NCI-H1694 (cell line): ENCODE data around the gene PGP.

Experiments
- DNase-seq: peaks from one replicate; lab custom pipeline; 2025; lab: John Stamatoyannopoulos, UW

The PGP gene

GRCh38 chr16:2163211-2163881, 51.3 kb downstream of the PGP start:
- DNase-seq, result no peak

- no peak for DNase-seq
Observed at GRCh38 chr16:2162676-2163118, 51.9 kb downstream of the PGP start.

- DNase-seq, result no peak
Observed at GRCh38 chr16:2161911-2162310, 52.7 kb downstream of the PGP start.
